Non-pigmented ciliary epithelial cell (primary cell): ENCODE results near the gene LRRC18.

Experiments
- DNase-seq: peaks from one replicate; pipeline ENCODE4 v3.0.0-alpha.2; 2010; ENCODE audit warnings: low read depth

Gene LRRC18

DNA sequence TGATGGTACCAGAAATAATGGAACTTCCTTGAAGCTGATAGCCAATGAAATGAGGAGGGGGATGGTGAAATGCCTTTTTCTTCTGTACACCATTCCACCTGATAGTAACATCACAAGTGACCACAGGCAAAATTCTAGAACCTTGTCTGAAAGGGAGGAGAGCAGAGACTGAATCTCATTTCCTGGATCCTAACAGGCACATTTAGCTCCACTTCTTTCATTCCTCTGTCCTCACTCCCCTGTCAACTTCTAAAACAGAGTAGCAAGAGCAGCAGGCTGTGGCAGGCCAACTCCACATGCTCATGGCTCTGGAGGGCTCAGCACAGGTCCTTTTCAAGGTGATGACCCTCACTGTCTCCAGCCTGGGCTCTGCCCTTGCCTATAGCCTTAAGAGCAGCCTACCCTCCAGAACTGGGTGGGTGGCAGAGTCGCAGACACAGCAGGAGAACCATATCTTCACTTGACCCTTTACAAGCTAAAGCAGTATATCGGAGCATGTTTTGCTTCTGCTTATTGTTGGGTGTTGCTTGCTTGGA is at the start of gene LRRC18:
Gene LRRC18 (minus strand): TSS at position 51 of the 536 bp plus-strand sequence. CDS start 25,685 bp downstream, outside the sequence.
- no peak for DNase-seq

DNA sequence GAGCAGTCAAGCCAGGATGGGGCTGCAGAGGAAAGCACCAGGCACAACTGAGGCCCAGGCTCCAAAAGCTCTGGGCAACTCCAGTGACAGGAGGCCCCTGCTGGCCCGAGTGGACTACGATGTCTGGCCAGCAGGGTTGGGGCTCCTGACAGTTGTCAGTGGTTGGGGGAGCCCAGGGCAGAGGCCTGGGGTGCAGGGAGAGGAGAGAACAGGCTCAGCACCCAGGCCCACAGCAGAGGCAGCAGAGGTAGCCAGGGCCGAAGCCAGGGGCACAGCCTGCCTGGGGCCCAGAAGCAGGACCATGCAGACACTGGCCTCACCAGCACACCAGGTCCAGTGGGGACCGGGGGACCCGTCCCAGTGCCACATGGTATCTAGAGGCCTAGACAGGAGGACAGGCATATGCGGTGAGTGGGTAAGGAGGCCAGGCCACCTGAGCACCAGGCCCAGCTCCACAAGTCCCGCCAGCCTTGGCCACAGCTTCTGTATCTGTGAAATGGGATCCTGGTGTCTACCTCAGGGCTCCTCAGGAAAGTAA is 46.0 kb upstream of the LRRC18 start:
- DNase-seq: no peak

DNA sequence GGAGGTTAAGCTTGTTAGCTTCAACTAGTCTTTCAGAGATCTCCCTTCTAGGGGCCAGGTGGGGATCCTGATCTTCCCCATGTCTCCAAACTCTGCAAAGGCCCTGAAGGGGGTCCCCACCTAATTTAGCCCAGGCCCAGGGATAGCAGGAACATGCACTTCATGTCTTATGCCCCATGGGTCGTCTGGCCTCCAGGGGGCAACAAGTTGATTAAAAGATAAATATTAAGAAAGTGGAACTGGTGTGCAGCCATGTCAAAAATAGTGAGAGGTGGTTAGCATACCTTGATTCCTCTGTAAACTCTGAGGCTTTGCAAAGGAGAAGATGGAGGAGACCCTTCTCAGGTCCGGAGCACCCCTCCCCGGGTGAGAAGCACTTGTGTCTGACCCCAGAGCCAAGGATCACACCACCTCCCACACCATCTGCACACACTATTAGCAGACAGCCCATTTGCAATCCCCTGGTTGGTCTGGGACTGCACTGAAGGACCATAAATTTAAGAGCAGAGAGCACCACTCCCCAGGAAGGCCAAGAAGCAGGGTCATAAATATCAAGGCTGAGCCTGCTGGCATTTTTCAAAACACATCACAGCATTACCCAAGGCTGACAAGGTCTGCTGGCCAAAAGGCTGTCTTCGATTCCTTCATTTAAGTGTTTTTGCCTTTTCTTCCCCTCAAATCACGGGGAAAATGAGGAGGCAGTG is 44.2 kb upstream of the LRRC18 start:
- DNase-seq: no peak

DNA sequence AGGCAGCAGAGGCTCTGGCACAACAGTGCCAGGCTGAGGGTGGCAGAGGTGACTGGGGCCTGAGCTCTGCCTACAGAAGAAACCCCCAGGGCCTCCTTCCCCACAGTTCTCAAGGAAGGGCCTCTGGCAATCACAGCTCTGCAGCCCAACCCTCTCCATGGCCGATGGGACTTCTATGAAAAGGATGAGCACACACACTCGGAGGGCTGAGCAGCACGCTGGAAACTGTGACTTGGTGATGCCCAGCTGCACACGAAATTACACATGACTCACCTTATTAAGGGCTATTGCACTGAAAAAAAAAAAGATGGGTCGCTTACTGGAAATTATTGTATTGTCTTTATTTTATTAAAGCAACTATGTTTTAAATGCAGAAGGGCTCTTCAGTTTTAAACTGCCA is 42.9 kb upstream of the LRRC18 start:
- DNase-seq: no peak

DNA sequence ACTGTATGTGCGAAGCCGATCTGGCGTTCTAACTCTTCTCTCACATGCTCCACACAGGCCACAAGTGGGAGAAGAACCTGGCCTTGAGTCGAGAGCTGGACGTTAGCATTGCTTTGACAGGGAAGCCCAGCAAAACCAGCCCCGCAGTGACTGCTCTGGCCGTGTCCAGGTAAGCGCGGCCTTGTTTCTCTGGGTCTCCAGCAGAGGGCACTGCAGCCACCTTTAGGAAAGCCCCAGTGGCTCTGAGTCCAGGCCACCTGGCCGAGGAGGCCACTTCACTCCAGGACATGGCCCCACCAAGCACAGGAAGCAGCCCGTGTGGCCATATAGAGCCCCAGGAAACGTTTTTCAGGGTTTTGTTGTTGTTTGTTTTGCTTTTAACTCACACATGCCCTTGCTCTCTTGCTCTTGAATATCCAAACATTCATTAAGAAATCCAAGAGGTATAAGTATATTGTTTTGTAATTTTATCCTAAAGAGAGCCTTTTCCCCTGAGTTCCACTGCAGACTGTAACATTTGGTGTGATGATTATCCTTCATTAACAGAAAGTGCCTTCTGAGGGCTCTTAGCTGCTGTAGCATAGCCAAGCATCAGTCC is 41.8 kb upstream of the LRRC18 start:
- no peak for DNase-seq

DNA sequence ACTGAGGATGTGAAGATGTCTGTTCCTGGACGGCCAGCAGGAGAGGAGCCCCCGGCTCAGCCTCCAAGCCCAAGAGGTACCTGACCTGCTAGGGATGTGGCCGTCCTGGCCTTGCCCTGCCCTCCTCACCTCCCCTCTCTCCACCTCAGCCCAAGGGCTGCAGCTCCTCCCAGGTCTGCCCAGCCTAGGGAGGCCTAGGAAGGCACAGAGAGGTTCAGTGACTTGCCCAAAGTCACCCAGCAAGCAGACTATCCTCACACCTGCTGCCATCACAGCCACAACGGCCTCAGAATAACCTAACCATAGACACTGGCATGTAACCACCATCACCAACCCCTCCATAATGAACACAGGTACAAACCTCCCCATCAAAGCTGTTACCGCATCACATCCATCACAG is 38.7 kb upstream of the LRRC18 start:
- DNase-seq: no peak

DNA sequence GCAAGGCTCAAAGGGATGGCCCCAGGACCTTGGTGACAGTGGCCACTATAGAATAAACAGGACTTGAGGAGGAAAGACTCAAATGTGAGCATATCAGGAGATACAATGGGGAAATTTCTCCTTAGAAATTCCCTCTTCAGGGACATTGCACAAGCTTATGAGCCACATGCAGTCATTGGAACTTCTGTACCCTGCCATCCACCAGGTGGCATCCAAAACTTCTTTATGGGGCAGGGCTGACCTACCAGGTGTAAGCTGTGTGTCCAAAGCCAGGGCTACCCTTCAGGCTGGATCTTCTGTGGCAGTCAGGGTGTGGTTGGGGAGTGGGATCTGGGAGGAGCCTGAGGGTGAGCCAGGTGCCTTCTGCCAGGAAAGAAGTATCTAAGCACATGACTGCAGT is 36.6 kb upstream of the LRRC18 start:
- DNase-seq: no peak

DNA sequence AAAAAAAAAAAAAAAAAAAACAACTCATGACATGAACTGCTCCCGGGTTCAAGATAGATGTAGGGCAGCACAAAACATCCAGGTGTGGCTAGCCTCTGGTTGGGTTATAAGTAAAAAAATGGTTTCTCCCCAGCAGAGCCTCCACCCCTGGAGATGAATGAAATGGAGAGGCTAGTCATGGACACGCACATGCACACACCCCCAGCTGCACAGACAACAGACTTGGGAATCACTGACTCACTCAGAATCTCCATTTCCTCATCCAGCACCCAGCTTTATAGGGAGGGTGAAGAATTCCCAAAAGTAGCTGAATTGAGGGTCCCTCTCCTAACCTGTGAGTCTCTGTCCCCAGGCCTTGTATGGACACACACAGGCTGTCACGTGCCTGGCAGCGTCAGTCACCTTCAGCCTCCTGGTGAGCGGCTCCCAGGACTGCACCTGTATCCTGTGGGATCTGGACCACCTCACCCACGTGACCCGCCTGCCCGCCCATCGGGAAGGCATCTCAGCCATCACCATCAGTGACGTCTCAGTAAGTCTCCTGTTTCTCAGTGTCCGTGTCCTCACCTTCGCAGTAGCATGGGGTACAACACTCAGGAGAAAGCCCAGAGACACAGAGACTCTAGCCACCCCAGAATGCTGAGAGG is 35.0 kb upstream of the LRRC18 start:
- no peak for DNase-seq

DNA sequence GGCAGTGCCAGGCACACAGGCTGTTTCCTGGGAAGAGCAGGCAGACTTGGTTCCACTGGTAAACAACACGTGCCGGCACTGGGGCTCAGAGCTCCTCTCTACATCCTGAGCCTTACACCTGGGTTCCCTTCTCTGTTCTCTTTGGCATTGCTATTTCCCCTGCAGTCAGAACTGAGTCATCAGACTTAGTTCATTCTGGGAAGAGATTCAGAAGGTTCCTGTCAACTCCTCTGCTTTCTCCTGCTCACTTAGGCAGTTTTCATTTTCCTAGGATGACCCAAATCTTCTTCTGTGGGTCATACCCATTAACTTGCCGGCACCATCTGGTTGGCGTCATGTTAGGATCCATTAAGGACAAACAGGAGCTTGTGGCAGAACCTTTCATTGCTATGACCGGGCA is 33.4 kb upstream of the LRRC18 start:
- DNase-seq: no peak

DNA sequence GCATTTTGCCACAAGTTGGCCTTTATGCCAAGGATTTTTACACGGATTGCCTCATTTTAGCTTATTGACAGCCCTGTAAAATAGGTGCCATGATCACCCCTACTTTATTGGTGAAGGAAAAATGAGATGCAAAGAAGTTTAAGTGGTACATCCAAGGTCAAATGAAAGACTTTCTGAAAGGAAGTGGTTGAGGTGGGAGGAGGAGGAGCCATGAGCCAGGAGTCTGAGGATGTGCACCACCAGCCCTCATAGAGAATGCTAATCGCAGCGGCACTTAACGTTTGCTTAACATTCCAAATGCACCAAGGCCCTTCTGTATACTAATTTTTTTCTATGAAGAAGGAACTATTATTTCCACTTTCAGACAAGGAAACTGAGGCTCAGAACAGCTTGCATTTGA is 31.0 kb upstream of the LRRC18 start:
- DNase-seq: no peak

DNA sequence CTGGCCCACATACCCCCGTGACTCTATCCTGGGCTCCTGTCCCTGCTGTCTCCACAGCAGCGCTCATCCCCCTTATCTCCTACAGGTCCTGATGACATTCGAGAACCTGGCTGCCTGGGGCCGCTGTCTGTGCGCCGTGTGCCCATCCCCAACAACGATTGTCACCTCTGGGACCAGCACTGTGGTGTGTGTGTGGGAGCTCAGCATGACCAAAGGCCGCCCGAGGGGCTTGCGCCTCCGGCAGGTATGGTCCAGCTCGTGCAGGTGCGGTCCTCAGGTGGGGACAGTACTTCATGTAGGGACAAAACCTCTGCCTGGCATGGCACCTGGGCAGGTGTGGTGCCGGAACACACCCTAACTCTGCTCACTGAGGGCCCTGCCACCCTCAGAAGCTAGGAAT is 30.4 kb upstream of the LRRC18 start:
- DNase-seq: no peak

DNA sequence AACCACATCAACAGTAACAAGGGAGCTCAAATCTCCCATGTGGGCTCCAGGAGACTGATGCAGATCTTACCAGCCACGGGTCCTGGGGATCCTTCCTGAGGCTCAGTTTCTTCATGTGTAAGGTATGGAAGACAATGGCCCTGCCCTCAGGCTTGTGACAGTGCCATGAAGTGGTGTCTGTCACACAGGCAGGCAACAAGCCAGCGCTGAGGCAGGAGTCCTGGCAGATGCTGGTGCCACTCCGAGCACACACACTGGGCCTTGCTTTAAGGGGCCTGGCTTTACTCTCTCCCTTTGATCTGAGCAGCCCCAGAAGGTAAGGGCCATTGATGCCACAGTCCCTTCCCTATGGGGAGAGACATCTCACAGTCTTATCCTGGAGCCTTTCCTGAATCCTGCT is 28.4 kb upstream of the LRRC18 start:
- no peak for DNase-seq

DNA sequence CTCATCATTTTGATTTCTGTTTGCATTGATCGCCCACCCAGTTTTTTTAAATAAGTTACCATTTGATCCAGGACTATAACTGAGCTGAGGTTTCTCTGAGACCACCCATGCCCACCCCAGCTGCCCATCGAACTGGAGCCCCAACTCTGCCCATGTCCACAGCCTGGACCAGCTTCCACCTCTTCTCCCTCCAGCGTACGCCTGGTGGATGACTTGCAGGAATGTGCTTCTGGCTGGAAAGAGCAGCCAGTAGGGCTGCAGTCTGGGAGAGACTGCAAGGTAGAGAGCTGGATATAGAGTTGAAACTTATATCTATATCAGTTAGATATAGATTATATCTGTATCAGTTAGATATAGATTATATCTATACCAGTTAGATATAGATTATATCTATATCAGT is 25.8 kb upstream of the LRRC18 start:
- no peak for DNase-seq

DNA sequence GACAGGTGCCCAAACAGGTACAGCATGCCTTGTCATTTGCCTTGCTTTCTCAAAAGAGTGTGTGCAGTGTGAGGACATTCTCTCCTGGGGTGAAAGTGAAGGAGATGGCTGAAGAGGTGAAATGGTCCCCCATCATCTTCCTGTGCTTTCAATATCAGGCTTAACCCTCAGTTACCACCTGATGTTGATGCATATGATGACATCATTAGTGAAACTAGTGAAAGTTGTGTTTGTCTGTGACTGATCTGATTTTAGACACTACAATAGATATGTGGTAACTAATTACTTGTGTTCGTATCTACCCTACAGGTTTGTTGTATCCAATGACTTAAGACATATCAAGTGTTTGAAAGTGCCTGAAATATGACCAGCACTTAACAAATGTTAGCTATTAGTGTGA is 24.4 kb upstream of the LRRC18 start:
- DNase-seq: no peak

DNA sequence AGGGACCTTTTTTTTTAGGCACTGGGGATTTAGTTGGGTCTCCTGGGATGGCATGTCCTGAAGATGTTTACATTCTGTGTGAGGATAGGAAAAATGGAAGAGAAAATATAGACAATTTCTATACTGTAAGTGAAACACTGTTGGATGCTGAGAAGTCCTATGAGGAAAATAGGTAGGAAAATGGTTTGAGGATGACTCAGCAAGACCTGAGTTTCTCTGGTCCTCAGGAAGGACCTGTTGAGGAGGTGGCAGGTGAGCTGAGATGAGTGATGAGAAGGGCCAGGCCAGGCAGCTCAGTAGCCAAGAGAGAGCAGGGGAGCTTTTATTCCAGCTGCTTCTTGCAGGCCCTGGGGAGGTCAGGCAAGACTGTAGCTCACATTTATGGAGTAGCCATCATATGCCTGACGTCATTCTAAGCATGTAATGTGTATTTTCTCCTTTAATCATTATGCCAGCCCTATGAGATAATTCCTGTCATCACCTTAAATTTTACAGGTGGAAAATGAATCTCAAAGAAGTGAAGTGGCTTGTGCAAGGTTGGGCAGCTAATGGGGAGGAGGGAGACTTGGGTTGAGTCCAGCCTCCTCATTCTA is 19.1 kb upstream of the LRRC18 start:
- DNase-seq: no peak

DNA sequence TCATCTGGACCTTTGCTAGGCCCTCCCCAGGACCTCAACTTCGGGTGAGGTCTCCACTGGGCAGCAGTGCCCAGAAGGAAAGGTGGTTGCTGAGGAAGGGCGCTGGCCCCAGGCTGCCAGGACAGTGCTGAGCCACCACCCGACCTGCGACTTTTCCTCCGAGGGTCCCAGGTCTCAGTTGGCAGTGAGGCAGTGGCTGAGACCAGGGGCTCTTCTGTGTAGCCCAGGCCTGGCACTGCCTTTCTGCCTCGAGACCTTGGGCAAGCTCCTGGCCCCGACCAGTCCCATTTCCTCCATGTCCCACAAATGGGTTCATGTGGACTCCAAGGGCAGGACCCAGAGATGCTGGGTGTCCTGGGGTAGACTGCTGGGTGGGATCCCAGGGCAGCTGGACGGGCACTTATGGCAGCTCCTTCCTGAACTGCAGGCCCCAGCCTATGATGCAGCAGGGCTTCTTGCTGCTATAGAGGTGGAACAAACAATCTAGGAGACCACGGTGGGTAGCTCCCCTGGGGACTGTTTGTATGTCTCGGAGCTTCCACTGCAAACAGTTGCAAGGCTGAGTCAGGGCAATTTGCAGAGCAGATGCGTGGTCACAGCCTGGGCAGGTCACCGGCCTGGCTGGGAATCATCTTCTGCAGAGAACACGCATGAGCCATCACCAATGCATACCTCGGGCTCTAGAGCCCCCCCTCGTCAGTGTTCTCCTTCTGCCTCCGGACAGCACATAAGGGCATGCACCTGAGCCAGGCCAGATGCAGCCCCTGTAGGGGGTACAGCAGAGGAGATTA is 17.9 kb upstream of the LRRC18 start:
- no peak for DNase-seq

DNA sequence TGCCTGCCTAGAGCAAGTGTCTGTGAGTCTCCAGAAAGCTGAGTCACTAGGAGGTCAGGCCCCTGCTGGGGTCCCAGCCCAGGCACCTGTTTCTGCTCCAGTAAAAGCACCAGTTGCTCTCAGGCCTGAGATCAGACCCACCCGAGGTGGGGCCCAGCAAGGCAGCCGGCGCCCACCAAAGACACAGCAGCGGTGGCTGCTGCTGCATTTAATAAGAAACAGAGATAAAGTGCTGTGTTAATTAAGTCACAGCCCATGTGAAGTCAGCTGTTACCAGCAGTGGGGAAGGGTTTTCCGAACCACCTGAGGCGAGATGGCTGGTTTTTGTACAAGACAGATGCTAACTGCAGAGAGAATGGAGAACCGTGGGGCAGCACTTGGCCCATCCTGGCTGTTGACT is 12.1 kb upstream of the LRRC18 start:
- DNase-seq: no peak

DNA sequence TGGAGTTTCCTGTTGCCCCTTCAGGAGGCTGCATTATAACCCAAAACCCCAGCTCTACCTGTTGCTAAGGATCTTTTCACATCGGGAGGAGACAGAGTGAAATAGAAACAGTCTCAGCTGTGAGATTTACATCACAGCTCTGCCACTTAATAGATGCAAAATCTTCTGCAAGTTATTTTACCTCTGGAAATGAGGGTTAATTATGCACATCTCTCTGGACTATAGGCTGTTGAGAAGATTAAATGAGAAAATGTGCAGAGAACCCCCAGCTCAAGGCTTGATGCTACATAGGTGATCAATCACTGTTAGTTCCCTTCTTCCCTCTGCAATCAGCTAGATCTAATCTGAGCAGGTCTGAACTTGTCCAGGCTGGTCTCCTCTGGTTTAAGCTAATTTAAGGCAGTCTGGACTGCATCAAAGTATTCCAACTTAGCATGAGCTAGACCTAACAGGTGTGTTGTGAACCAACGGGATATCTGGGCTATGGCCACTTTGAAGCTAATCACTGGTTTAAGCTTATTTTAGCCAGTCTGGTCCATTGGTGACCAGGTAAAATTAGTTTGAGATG is 8.9 kb upstream of the LRRC18 start:
- no peak for DNase-seq

DNA sequence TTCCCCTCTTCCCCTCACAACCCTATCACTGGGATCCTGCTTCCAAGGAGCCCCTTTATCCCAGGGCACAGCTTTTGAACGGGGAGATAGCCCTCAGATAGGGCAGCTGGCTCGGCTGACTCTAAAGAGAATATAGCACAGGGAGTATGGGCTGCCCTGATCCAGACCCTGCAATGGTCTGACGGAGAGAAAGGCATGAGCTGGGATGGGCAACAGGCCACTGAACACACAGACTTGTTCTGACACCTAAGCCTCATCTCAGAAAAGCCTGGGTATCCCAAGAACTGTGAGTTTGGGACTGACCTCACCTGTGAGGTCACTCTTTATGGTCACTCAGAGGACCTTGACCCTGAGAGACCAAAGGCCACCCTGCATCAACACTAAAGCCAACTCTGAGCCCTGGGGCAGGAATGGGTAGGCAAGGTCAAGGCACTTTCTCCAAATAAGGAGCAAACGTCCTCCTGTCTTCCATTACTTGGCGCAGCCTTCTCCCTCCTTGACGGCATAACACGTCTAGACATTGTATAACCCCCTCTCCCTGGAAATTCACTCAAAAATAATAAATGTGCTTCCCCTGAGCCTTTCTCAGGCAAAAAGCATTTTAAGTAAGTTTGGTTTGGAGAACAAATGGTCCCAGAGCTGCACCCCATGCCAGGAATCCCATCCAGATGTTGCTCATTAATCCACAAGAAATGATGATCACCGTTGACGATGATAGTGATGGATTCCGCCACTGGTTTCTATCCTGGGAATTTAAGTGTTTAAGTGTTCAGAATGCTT is 8.2 kb upstream of the LRRC18 start:
- DNase-seq: no peak

DNA sequence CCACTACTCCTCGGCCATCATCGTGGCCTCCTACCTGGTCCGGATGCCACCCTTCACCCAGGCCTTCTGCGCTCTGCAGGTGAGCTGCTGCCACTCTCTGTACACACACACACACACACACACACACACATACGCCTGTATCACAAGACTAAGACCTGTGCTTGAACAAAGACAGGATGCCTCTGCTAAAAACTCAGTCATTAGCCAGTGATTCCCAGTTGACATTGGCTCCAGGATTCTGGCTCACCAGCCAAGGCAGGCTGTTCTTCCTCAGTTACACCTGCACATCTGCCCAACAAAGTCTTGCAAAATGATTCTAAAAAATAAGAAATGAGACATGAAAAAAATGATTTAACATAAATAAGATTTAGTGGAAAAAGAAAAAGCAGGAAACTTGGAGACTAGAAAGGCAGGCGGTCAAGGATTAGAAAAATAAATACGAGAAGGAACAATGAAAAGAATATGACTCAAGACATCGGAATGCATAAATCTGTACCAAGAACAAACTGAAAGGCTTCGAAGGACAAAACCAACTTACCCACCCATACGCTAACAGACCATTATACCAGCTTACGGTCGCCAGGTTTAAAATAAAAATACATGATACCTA is 7.4 kb upstream of the LRRC18 start:
- DNase-seq: peak; percentile 14
